Progenitor cell of endocrine pancreas (in vitro differentiated cells): ENCODE data around the gene IDE. TPM values are rescaled to one million over a fixed set of nuclear protein-coding genes. Genes with fewer than 3 reads are reported as not detected.

ENCODE experiments used
- DNase-seq: peaks from one replicate; pipeline ENCODE4 v3.0.0; 2021; ENCODE audit warnings: low spot score; ENCODE audit not compliant: unreplicated experiment
- H3K27ac Mint-ChIP-seq: 2 replicates; pipeline ENCODE4 v1.8.0; 2021; ENCODE audit warnings: mild to moderate bottlenecking, moderate library complexity, mixed read lengths
- H3K27me3 Mint-ChIP-seq: 2 replicates; pipeline ENCODE4 v1.8.0; 2021; ENCODE audit warnings: mixed read lengths
- H3K36me3 Mint-ChIP-seq: 2 replicates; pipeline ENCODE4 v1.8.0; 2022; ENCODE audit warnings: mixed read lengths; ENCODE audit not compliant: insufficient read depth
- H3K4me1 Mint-ChIP-seq: 2 replicates; pipeline ENCODE4 v1.8.0; 2021; ENCODE audit warnings: low read depth, mixed read lengths
- H3K4me3 Mint-ChIP-seq: 2 replicates; pipeline ENCODE4 v1.8.0; 2021; ENCODE audit warnings: low read depth, mild to moderate bottlenecking, moderate library complexity, mixed read lengths
- H3K9me3 Mint-ChIP-seq: 2 replicates; pipeline ENCODE4 v1.8.0; 2021; ENCODE audit warnings: low read depth, mixed read lengths
- CTCF ChIP-seq: fragments of 200-600 bp; sonication (generic); IDR thresholded peaks from one replicate; pipeline ENCODE4 v1.5.0; 2021; ENCODE audit warnings: antibody characterized with exemption, mild to moderate bottlenecking; ENCODE audit not compliant: unreplicated experiment
- total RNA-seq: library from RNA; stranded (reverse); gene quantifications from 2 replicates; pipeline ENCODE4 v1.2.1, GENCODE V29; 2021

The IDE gene
- total RNA-seq, 1 donor from 2014 or later: 60.1 TPM

- peak; percentile 86 for TF ChIP-seq CTCF
- Mint-ChIP-seq H3K9me3 (no peaks in the 10 kb centered on the region), H3K4me3 (no peak overlapping the region), H3K36me3 (peaks cover 6% of the 10 kb centered on the region), H3K4me1 (no peaks in the 10 kb centered on the region), H3K27me3 (no peaks in the 10 kb centered on the region), H3K27ac (peak overlapping the region; percentile 45)
- peak; percentile 29 for DNase-seq
Measured at GRCh38 chr10:92517034-92517655, 56.7 kb downstream of the IDE start.

GRCh38 chr10:92508866-92509265, 65.0 kb downstream of the IDE start:
- no peak for TF ChIP-seq CTCF
- Mint-ChIP-seq H3K27me3 (no peaks in the 10 kb centered on the region), H3K9me3 (no peaks in the 10 kb centered on the region), H3K27ac (no peak overlapping the region), H3K4me1 (no peaks in the 10 kb centered on the region), H3K36me3 (peaks cover 21% of the 10 kb centered on the region), H3K4me3 (no peak overlapping the region)
- no peak for DNase-seq

- no peak for TF ChIP-seq CTCF
- H3K4me3 Mint-ChIP-seq: no peak overlapping the region
- H3K4me1 Mint-ChIP-seq: no peaks in the 10 kb centered on the region
- H3K9me3 Mint-ChIP-seq: no peaks in the 10 kb centered on the region
- H3K36me3 Mint-ChIP-seq: peaks cover 19% of the 10 kb centered on the region
- no peaks in the 10 kb centered on the region for H3K27me3 Mint-ChIP-seq
- no peak overlapping the region for H3K27ac Mint-ChIP-seq
- no peak for DNase-seq
Measured at GRCh38 chr10:92506336-92506735, 67.6 kb downstream of the IDE start.

GRCh38 chr10:92505044-92505443, 68.8 kb downstream of the IDE start:
- no peak for DNase-seq
- peaks cover 23% of the 10 kb centered on the region for H3K36me3 Mint-ChIP-seq
- H3K27me3 Mint-ChIP-seq: no peaks in the 10 kb centered on the region
- no peaks in the 10 kb centered on the region for H3K9me3 Mint-ChIP-seq
- H3K4me1 Mint-ChIP-seq: no peaks in the 10 kb centered on the region
- H3K4me3 Mint-ChIP-seq: no peak overlapping the region
- H3K27ac Mint-ChIP-seq: no peak overlapping the region
- TF ChIP-seq CTCF: no peak

- H3K4me3 Mint-ChIP-seq: no peak overlapping the region
- DNase-seq: no peak
- H3K4me1 Mint-ChIP-seq: no peaks in the 10 kb centered on the region
- H3K27me3 Mint-ChIP-seq: no peaks in the 10 kb centered on the region
- TF ChIP-seq CTCF: no peak
- no peak overlapping the region for H3K27ac Mint-ChIP-seq
- H3K36me3 Mint-ChIP-seq: peaks cover 21% of the 10 kb centered on the region
- H3K9me3 Mint-ChIP-seq: no peaks in the 10 kb centered on the region
Measured at GRCh38 chr10:92502296-92502808, 71.5 kb downstream of the IDE start.
